Lower leg skin (tissue), 4 donors: ENCODE measurements around the gene PDE8B. TPM values are rescaled to one million over a fixed set of nuclear protein-coding genes. Genes with fewer than 3 reads are reported as not detected.
A peak's percentile ranks its signal among the peaks of the same experiment; 100 is the strongest.

ENCODE experiments used
- DNase-seq, 2 donors: peaks; one replicate each; pipeline ENCODE4 v3.0.0-alpha.2; 2019; ENCODE audit warnings: low spot score in 2 of 2
- H3K4me3 ChIP-seq: fragments of 200-600 bp; sonication (generic); 2 replicates; pipeline ENCODE4 v1.5.1; 2017; ENCODE audit warnings: mild to moderate bottlenecking, low read depth; ENCODE audit not compliant: poor library complexity, severe bottlenecking
- POLR2A ChIP-seq, 2 donors: fragments of 450-650 bp; IDR thresholded peaks; one replicate each; pipeline ENCODE4 v1.6.1; 2016 to 2017; ENCODE audit warnings: antibody characterized with exemption in 2 of 2, mild to moderate bottlenecking in 1 of 2, moderate library complexity in 1 of 2
- WGBS, 2 donors: methylation state at CpG; one replicate each; pipeline ENCODE4 v1.1.5; 2018; 5-methylcytosine and 5-hydroxymethylcytosine counted together
- intact Hi-C: fragments of 100-400 bp; cut with DNase I; formaldehyde crosslinking; loops from one replicate; pipeline ENCODE4 v1.15.0; 2023; ENCODE audit warnings: low total_unique reads
- total RNA-seq, 4 donors: library from RNA; depleted of rRNA; stranded (reverse); fragments of >200 nt; gene quantifications; one replicate each; pipeline ENCODE4 v1.1.0, GENCODE V29; 2016
- TF ChIP-seq, protein P1 (sequence below), 3 donors: fragments of 450-650 bp; IDR thresholded peaks; one replicate each; pipeline ENCODE4 v1.5.1; 2016; ENCODE audit warnings: antibody characterized with exemption in 3 of 3, mild to moderate bottlenecking in 3 of 3, moderate library complexity in 2 of 3

The PDE8B gene
- total RNA-seq, 4 donors from 2014 or later: 2.3 to 4.5 (median 2.6) TPM

DNA sequence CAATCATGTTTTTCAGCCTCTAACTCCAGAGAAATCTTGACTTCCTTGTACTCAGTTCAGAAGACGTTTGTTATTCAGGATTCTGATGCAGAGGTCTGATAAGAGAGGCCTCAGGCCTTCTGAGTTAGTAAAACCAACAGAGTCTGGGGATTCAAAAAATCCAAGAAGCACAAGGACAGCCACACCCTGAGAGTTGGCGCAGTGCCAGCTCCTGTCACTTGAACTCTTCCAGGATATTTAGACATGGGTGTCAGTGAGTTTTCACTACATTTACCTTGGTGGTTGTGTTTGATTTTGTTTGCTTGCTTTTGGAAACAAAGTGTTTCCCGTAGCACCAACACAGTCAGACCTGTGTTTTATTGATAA is 41.6 kb upstream of the PDE8B start:
- DNase-seq: peak; percentile 44 to 90
- WGBS, 2 donors: 38 to 41% methylated on average over 3 of the region's 3 CpGs

GRCh38 chr5:77170196-77170890 is 40.1 kb upstream of the PDE8B start:
- no peak for TF ChIP-seq POLR2A (IDR thresholded peaks at IDR 0.05)
- TF ChIP-seq, protein P1, sequence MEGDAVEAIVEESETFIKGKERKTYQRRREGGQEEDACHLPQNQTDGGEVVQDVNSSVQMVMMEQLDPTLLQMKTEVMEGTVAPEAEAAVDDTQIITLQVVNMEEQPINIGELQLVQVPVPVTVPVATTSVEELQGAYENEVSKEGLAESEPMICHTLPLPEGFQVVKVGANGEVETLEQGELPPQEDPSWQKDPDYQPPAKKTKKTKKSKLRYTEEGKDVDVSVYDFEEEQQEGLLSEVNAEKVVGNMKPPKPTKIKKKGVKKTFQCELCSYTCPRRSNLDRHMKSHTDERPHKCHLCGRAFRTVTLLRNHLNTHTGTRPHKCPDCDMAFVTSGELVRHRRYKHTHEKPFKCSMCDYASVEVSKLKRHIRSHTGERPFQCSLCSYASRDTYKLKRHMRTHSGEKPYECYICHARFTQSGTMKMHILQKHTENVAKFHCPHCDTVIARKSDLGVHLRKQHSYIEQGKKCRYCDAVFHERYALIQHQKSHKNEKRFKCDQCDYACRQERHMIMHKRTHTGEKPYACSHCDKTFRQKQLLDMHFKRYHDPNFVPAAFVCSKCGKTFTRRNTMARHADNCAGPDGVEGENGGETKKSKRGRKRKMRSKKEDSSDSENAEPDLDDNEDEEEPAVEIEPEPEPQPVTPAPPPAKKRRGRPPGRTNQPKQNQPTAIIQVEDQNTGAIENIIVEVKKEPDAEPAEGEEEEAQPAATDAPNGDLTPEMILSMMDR (IDR thresholded peaks at IDR 0.05): no peak
- no peak for DNase-seq
- H3K4me3 ChIP-seq: no peak overlapping the region
- intact Hi-C loops: no loop called here
- WGBS, 2 donors: 65 to 66% methylated on average over 6 of the region's 6 CpGs

More for the DNA sequence above, 41.6 kb upstream of the PDE8B start:
- TF ChIP-seq POLR2A (IDR thresholded peaks at IDR 0.05): no peak
- TF ChIP-seq, protein P1 (IDR thresholded peaks at IDR 0.05): no peak
- no peak overlapping the region for H3K4me3 ChIP-seq
- intact Hi-C loops: no loop called here

- TF ChIP-seq, protein P1 (IDR thresholded peaks at IDR 0.05): no peak
- no peak for TF ChIP-seq POLR2A (IDR thresholded peaks at IDR 0.05)
- intact Hi-C loops: no loop called here
- WGBS, 2 donors: 85 to 94% methylated on average over 7 of the region's 7 CpGs
- no peak for DNase-seq
- H3K4me3 ChIP-seq: no peak overlapping the region
Measured at GRCh38 chr5:77171141-77171910, 39.2 kb upstream of the PDE8B start.

- DNase-seq: no peak
- no peak overlapping the region for H3K4me3 ChIP-seq
- 94 to 96% methylated on average over 1 of the region's 1 CpG for WGBS, 2 donors
- no peak for TF ChIP-seq POLR2A (IDR thresholded peaks at IDR 0.05)
- intact Hi-C loops: no loop called here
Measured at GRCh38 chr5:77172713-77173328, 37.7 kb upstream of the PDE8B start.

DNA sequence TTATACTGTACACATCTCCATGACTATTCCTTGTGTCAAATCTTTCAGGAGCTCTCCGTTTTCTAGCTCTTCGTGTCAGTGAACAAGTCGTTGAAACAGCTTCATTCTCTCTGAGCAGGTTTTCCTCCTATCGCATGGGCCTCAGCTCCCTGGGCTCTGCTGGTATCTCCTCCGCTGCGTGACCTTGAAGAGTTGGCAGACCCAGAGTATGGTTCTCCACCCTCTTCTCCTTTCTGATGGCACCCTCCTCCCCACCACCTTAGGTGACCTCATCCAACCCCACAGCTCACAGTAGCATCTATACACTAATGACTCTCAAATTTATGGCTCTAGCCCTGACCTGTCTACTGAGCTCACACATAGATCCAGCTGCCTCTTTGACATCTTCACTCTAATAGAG is 36.0 kb upstream of the PDE8B start:
- no peak for DNase-seq
- no peak for TF ChIP-seq POLR2A (IDR thresholded peaks at IDR 0.05)
- intact Hi-C loops: no loop called here
- WGBS, 2 donors: 89 to 93% methylated on average over 6 of the region's 6 CpGs
- no peak overlapping the region for H3K4me3 ChIP-seq

DNA sequence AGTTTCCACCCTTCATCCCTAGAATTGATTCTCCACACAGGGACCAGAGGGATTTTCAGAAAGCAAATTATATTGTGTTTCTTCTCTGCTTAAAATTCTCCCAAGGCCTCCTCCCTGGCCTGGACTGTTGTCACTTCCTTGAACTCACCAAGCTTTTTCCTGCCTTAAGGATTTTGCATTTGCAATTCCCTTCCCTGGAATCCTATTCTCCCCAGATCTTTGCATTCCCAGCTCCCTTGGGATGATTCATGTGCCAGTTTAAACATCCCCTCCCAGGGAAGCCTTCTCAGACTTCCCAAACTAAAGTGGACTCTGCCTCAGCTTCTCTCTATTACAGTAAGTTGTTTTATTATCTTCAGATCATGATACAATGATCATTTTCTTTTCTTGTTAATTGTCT is 35.2 kb upstream of the PDE8B start:
- intact Hi-C loops: no loop called here
- no peak for DNase-seq
- H3K4me3 ChIP-seq: no peak overlapping the region
- no peak for TF ChIP-seq POLR2A (IDR thresholded peaks at IDR 0.05)
- TF ChIP-seq, protein P1 (IDR thresholded peaks at IDR 0.05): no peak
